ENCODE results near the gene JPT2. TPM values are rescaled to one million over a fixed set of nuclear protein-coding genes. Genes with fewer than 3 reads are reported as not detected.

The JPT2 gene
- total RNA-seq, 1 donor from 2014 or later = 53.1 TPM

- no peak for TF ChIP-seq CTCF (IDR thresholded peaks at IDR 0.05)
- DNase-seq (no peak), ATAC-seq (peak; percentile 10 to 23)
- intact Hi-C loops (cut with DNase I) = no loop called here
- Histone ChIP-seq H3K36me3 (peaks cover 57% of the 10 kb centered on the region), H3K27ac (no peak overlapping the region), H3K4me1 (no peaks in the 10 kb centered on the region), H3K4me3 (no peak overlapping the region), H3K9me3 (no peaks in the 10 kb centered on the region), H3K27me3 (ENCODE audit: low read depth) (no peaks in the 10 kb centered on the region)
Observed at GRCh38 chr16:1734123-1734522, 56.0 kb downstream of the JPT2 start.

GRCh38 chr16:1734816-1735215, 56.7 kb downstream of the JPT2 start:
- DNase-seq = no peak

GRCh38 chr16:1740234-1740633, 62.2 kb downstream of the JPT2 start:
- Histone ChIP-seq H3K36me3 (peaks cover 42% of the 10 kb centered on the region), H3K9me3 (no peaks in the 10 kb centered on the region), H3K27ac (no peak overlapping the region), H3K4me3 (no peak overlapping the region), H3K27me3 (ENCODE audit: low read depth) (no peaks in the 10 kb centered on the region), H3K4me1 (no peaks in the 10 kb centered on the region)
- no peak for ATAC-seq
- intact Hi-C loops (cut with DNase I) = no loop called here
- DNase-seq = no peak
- no peak for TF ChIP-seq CTCF (IDR thresholded peaks at IDR 0.05)

More at GRCh38 chr16:1734816-1735215, 56.7 kb downstream of the JPT2 start:
- Histone ChIP-seq H3K27me3 (ENCODE audit: low read depth) (no peaks in the 10 kb centered on the region), H3K36me3 (peaks cover 50% of the 10 kb centered on the region), H3K4me1 (no peaks in the 10 kb centered on the region), H3K4me3 (no peak overlapping the region), H3K27ac (no peak overlapping the region), H3K9me3 (no peaks in the 10 kb centered on the region)
- no peak for TF ChIP-seq CTCF (IDR thresholded peaks at IDR 0.05)
- intact Hi-C loops (cut with DNase I) = no loop called here
- peak in 1 of 2 donors; percentile 47 for ATAC-seq

GRCh38 chr16:1740781-1741490, 62.9 kb downstream of the JPT2 start:
- no peak for DNase-seq
- Histone ChIP-seq H3K4me3 (no peak overlapping the region), H3K4me1 (no peaks in the 10 kb centered on the region), H3K27me3 (ENCODE audit: low read depth) (no peaks in the 10 kb centered on the region), H3K27ac (no peak overlapping the region), H3K9me3 (no peaks in the 10 kb centered on the region), H3K36me3 (peaks cover 49% of the 10 kb centered on the region)
- intact Hi-C loops (cut with DNase I) = no loop called here
- ATAC-seq = peak in 1 of 2 donors; percentile 14
- no peak for TF ChIP-seq CTCF (IDR thresholded peaks at IDR 0.05)

- no peaks in the 10 kb centered on the region for H3K4me1 ChIP-seq
- no peak for TF ChIP-seq CTCF (IDR thresholded peaks at IDR 0.05)
- no peak overlapping the region for H3K4me3 ChIP-seq
- no peaks in the 10 kb centered on the region for H3K9me3 ChIP-seq
- intact Hi-C loops (cut with DNase I) = no loop called here
- H3K27me3 ChIP-seq (ENCODE audit: low read depth) = no peaks in the 10 kb centered on the region
- peaks cover 56% of the 10 kb centered on the region for H3K36me3 ChIP-seq
- no peak overlapping the region for H3K27ac ChIP-seq
- DNase-seq = no peak
- peak in 1 of 2 donors; percentile 19 for ATAC-seq
Observed at GRCh38 chr16:1741553-1742165, 63.6 kb downstream of the JPT2 start.

All from lower lobe of right lung (tissue), 2 donors.